Activated T-cell treated with anti-CD3 and anti-CD28 coated beads, Interleukin-2, amount 50 U/mL, for 4 hours (primary cell): ENCODE measurements around the gene BMS1. TPM values are rescaled to one million over a fixed set of nuclear protein-coding genes. Genes with fewer than 3 reads are reported as not detected.
"Not testable (repeated sequence)": the region's sequence is repeated elsewhere in the genome, so short reads cannot be mapped to it uniquely, and the experiment has no call there.

Source experiments
- ATAC-seq, 2 donors: fragments of 200-7000 bp; cut with Tn5 transposase; one replicate each; pipeline ENCODE4 v1.10.0; 2021
- DNase-seq: peaks from one replicate; pipeline ENCODE4 v3.0.0-alpha.2; 2020
- H3K27me3 Mint-ChIP-seq: one replicate; pipeline ENCODE4 v1.8.0; 2021; ENCODE audit warnings: low read depth, mixed read lengths
- H3K36me3 Mint-ChIP-seq: one replicate; pipeline ENCODE4 v1.8.0; 2022; ENCODE audit warnings: mixed read lengths; ENCODE audit not compliant: insufficient read depth
- H3K4me1 Mint-ChIP-seq: one replicate; pipeline ENCODE4 v1.8.0; 2021; ENCODE audit warnings: low read depth, mixed read lengths
- H3K4me3 Mint-ChIP-seq: one replicate; pipeline ENCODE4 v1.8.0; 2021; ENCODE audit warnings: mild to moderate bottlenecking, moderate library complexity, mixed read lengths
- H3K9me3 Mint-ChIP-seq: one replicate; pipeline ENCODE4 v1.8.0; 2021; ENCODE audit warnings: mixed read lengths
- total RNA-seq, 3 donors: library from RNA; stranded (reverse); gene quantifications; one replicate each; pipeline ENCODE4 v1.2.1, GENCODE V29; 2021

The BMS1 gene
- 10 to 100 TPM; 57.3 to 64.4 (median 58.6) TPM for total RNA-seq

- ATAC-seq (peak; percentile 95 to 96), DNase-seq (peak; percentile 79)
- H3K27me3 Mint-ChIP-seq = peaks cover 3% of the 10 kb centered on the region
- peaks cover 25% of the 10 kb centered on the region for H3K4me1 Mint-ChIP-seq
- H3K9me3 Mint-ChIP-seq = no peaks in the 10 kb centered on the region
- H3K4me3 Mint-ChIP-seq = peak within 1 kb of the TSS; percentile 100
- peaks cover 17% of the 10 kb centered on the region for H3K36me3 Mint-ChIP-seq
Measured at GRCh38 chr10:42782446-42783180, at the start of gene BMS1. BMS1 (plus strand) TSS chr10:42782795; CDS start chr10:42784395, 1,600 bp downstream.

- no peak overlapping the region for H3K4me3 Mint-ChIP-seq
- peaks cover 18% of the 10 kb centered on the region for H3K27me3 Mint-ChIP-seq
- DNase-seq (no peak), ATAC-seq (no peak)
- no peaks in the 10 kb centered on the region for H3K4me1 Mint-ChIP-seq
- no peaks in the 10 kb centered on the region for H3K9me3 Mint-ChIP-seq
- H3K36me3 Mint-ChIP-seq = no peaks in the 10 kb centered on the region
Measured at GRCh38 chr10:42734536-42734935, 48.1 kb upstream of the BMS1 start.

GRCh38 chr10:42738679-42739078 is 43.9 kb upstream of the BMS1 start:
- DNase-seq (no peak), ATAC-seq (no peak)
- H3K27me3 Mint-ChIP-seq = peaks cover 19% of the 10 kb centered on the region
- no peaks in the 10 kb centered on the region for H3K4me1 Mint-ChIP-seq
- H3K4me3 Mint-ChIP-seq = no peak overlapping the region
- no peaks in the 10 kb centered on the region for H3K36me3 Mint-ChIP-seq
- H3K9me3 Mint-ChIP-seq = peaks cover 13% of the 10 kb centered on the region

GRCh38 chr10:42741536-42741935 is 41.1 kb upstream of the BMS1 start:
- ATAC-seq, DNase-seq, H3K36me3 Mint-ChIP-seq, H3K4me3 Mint-ChIP-seq, H3K4me1 Mint-ChIP-seq: not testable (repeated sequence)
- Mint-ChIP-seq H3K9me3 (peaks cover 13% of the 10 kb centered on the region), H3K27me3 (peaks cover 20% of the 10 kb centered on the region)

GRCh38 chr10:42743697-42744096 is 38.9 kb upstream of the BMS1 start:
- DNase-seq = no peak
- peaks cover 13% of the 10 kb centered on the region for H3K9me3 Mint-ChIP-seq
- no peaks in the 10 kb centered on the region for H3K36me3 Mint-ChIP-seq
- peaks cover 21% of the 10 kb centered on the region for H3K27me3 Mint-ChIP-seq
- no peaks in the 10 kb centered on the region for H3K4me1 Mint-ChIP-seq
- no peak for ATAC-seq
- H3K4me3 Mint-ChIP-seq = no peak overlapping the region

- H3K4me3 Mint-ChIP-seq = no peak overlapping the region
- H3K27me3 Mint-ChIP-seq = peaks cover 24% of the 10 kb centered on the region
- DNase-seq (no peak), ATAC-seq (no peak)
- no peaks in the 10 kb centered on the region for H3K4me1 Mint-ChIP-seq
- no peaks in the 10 kb centered on the region for H3K36me3 Mint-ChIP-seq
- H3K9me3 Mint-ChIP-seq = peaks cover 13% of the 10 kb centered on the region
Measured at GRCh38 chr10:42744134-42744701, 38.4 kb upstream of the BMS1 start.

- Mint-ChIP-seq H3K4me3 (peak overlapping the region; percentile 80), H3K27me3 (peaks cover 71% of the 10 kb centered on the region), H3K4me1 (peaks cover 9% of the 10 kb centered on the region), H3K36me3 (no peaks in the 10 kb centered on the region), H3K9me3 (no peaks in the 10 kb centered on the region)
- peak; percentile 65 for DNase-seq
- ATAC-seq = peak; percentile 78 to 80
Measured at GRCh38 chr10:42753126-42753506, 29.5 kb upstream of the BMS1 start.

- peak; percentile 6 to 9 for ATAC-seq
Measured at GRCh38 chr10:42753507-42754154, 29.0 kb upstream of the BMS1 start.

GRCh38 chr10:42754155-42755027 is 28.2 kb upstream of the BMS1 start:
- peak; percentile 68 to 70 for ATAC-seq

More at GRCh38 chr10:42753507-42754154, 29.0 kb upstream of the BMS1 start:
- DNase-seq = no peak
- peak overlapping the region; percentile 80 for H3K4me3 Mint-ChIP-seq
- peaks cover 73% of the 10 kb centered on the region for H3K27me3 Mint-ChIP-seq
- peaks cover 9% of the 10 kb centered on the region for H3K4me1 Mint-ChIP-seq
- no peaks in the 10 kb centered on the region for H3K9me3 Mint-ChIP-seq
- no peaks in the 10 kb centered on the region for H3K36me3 Mint-ChIP-seq

GRCh38 chr10:42755028-42755451 is 27.6 kb upstream of the BMS1 start:
- peaks cover 69% of the 10 kb centered on the region for H3K27me3 Mint-ChIP-seq
- H3K36me3 Mint-ChIP-seq = no peaks in the 10 kb centered on the region
- H3K4me3 Mint-ChIP-seq = peak overlapping the region; percentile 49
- peaks cover 5% of the 10 kb centered on the region for H3K9me3 Mint-ChIP-seq
- peaks cover 9% of the 10 kb centered on the region for H3K4me1 Mint-ChIP-seq
- DNase-seq (no peak), ATAC-seq (peak in 1 of 2 donors; percentile 31)

More at GRCh38 chr10:42754155-42755027, 28.2 kb upstream of the BMS1 start:
- Mint-ChIP-seq H3K9me3 (peaks cover 4% of the 10 kb centered on the region), H3K4me1 (peaks cover 9% of the 10 kb centered on the region), H3K27me3 (peaks cover 71% of the 10 kb centered on the region), H3K36me3 (no peaks in the 10 kb centered on the region), H3K4me3 (peak overlapping the region; percentile 80)
- DNase-seq = no peak

- Mint-ChIP-seq H3K4me3 (peak overlapping the region; percentile 49), H3K4me1 (peaks cover 9% of the 10 kb centered on the region), H3K36me3 (no peaks in the 10 kb centered on the region), H3K9me3 (peaks cover 5% of the 10 kb centered on the region), H3K27me3 (peaks cover 69% of the 10 kb centered on the region)
- no peak for ATAC-seq
- no peak for DNase-seq
Measured at GRCh38 chr10:42755556-42756093, 27.0 kb upstream of the BMS1 start.

- no peak overlapping the region for H3K4me3 Mint-ChIP-seq
- H3K4me1 Mint-ChIP-seq = no peaks in the 10 kb centered on the region
- DNase-seq (no peak), ATAC-seq (no peak)
- peaks cover 5% of the 10 kb centered on the region for H3K9me3 Mint-ChIP-seq
- H3K36me3 Mint-ChIP-seq = no peaks in the 10 kb centered on the region
- peaks cover 32% of the 10 kb centered on the region for H3K27me3 Mint-ChIP-seq
Measured at GRCh38 chr10:42767906-42768305, 14.7 kb upstream of the BMS1 start.

GRCh38 chr10:42768581-42769152 is 13.9 kb upstream of the BMS1 start:
- no peaks in the 10 kb centered on the region for H3K36me3 Mint-ChIP-seq
- DNase-seq (no peak), ATAC-seq (no peak)
- peaks cover 29% of the 10 kb centered on the region for H3K27me3 Mint-ChIP-seq
- no peak overlapping the region for H3K4me3 Mint-ChIP-seq
- H3K4me1 Mint-ChIP-seq = no peaks in the 10 kb centered on the region
- H3K9me3 Mint-ChIP-seq = peaks cover 5% of the 10 kb centered on the region
